WTC11 (cell line): ENCODE data around the gene MYOZ1. TPM values are rescaled to one million over a fixed set of nuclear protein-coding genes. Genes with fewer than 3 reads are reported as not detected.

ENCODE experiments used
- ATAC-seq: fragments of 200-7000 bp; cut with Tn5 transposase; 2 replicates; pipeline ENCODE4 v1.10.0; 2021; ENCODE audit warnings: mild to moderate bottlenecking, moderate library complexity
- CTCF ChIA-PET: fragments of 300-600 bp; sonication (Branson Sonifier 250); formaldehyde crosslinking; loops from one replicate; lab custom pipeline; 2021; ENCODE audit warnings: antibody characterized with exemption; lab: Charles Lee
- POLR2A ChIA-PET: fragments of 350-600 bp; sonication (Branson Sonifier 250); formaldehyde crosslinking; loops from one replicate; lab custom pipeline; 2021; ENCODE audit warnings: antibody characterized with exemption; lab: Charles Lee
- DNase-seq: peaks from one replicate; pipeline ENCODE4 v3.0.0; 2021; ENCODE audit warnings: low spot score
- H3K27ac Mint-ChIP-seq: 2 replicates; pipeline ENCODE4 v1.8.0; 2021; ENCODE audit warnings: mixed read lengths
- H3K27me3 Mint-ChIP-seq: 2 replicates; pipeline ENCODE4 v1.8.0; 2021; ENCODE audit warnings: low read depth, mild to moderate bottlenecking, moderate library complexity, mixed read lengths
- H3K36me3 Mint-ChIP-seq: 2 replicates; pipeline ENCODE4 v1.8.0; 2021; ENCODE audit warnings: mixed read lengths
- H3K4me1 Mint-ChIP-seq: 2 replicates; pipeline ENCODE4 v1.8.0; 2022; ENCODE audit warnings: mixed read lengths
- H3K4me3 Mint-ChIP-seq: 2 replicates; pipeline ENCODE4 v1.8.0; 2021; ENCODE audit warnings: mild to moderate bottlenecking, moderate library complexity, mixed read lengths
- H3K9me3 Mint-ChIP-seq: 2 replicates; pipeline ENCODE4 v1.8.0; 2021; ENCODE audit warnings: mixed read lengths
- CREM ChIP-seq: sonication (generic); formaldehyde crosslinking; IDR thresholded peaks from 2 replicates; pipeline ENCODE4 v1.8.1; 2022; ENCODE audit warnings: mild to moderate bottlenecking, missing genetic modification reagents, moderate library complexity
- CTCF ChIP-seq: fragments of 200-600 bp; IDR thresholded peaks from 2 replicates; pipeline ENCODE4 v1.8.0; 2022; ENCODE audit warnings: antibody characterized with exemption
- E2F1 ChIP-seq: sonication (generic); formaldehyde crosslinking; IDR thresholded peaks from 2 replicates; pipeline ENCODE4 v1.8.0; 2022; ENCODE audit warnings: mild to moderate bottlenecking, missing genetic modification reagents
- E2F5 ChIP-seq: sonication (generic); formaldehyde crosslinking; IDR thresholded peaks from 2 replicates; pipeline ENCODE4 v1.8.1; 2022; ENCODE audit warnings: mild to moderate bottlenecking, moderate library complexity, missing genetic modification reagents
- FOXP1 ChIP-seq: sonication (generic); formaldehyde crosslinking; IDR thresholded peaks from 2 replicates; pipeline ENCODE4 v1.8.0; 2022; ENCODE audit warnings: missing genetic modification reagents, mild to moderate bottlenecking, moderate library complexity, borderline replicate concordance
- HMGXB4 ChIP-seq: sonication (generic); formaldehyde crosslinking; IDR thresholded peaks from 2 replicates; pipeline ENCODE4 v1.8.1; 2023; ENCODE audit warnings: mild to moderate bottlenecking, moderate library complexity, missing genetic modification reagents
- IRF1 ChIP-seq: sonication (generic); formaldehyde crosslinking; IDR thresholded peaks from 2 replicates; pipeline ENCODE4 v1.8.0; 2023; ENCODE audit warnings: missing genetic modification reagents
- MAX ChIP-seq: sonication (generic); formaldehyde crosslinking; IDR thresholded peaks from 2 replicates; pipeline ENCODE4 v1.8.0; 2022; ENCODE audit warnings: mild to moderate bottlenecking, missing genetic modification reagents
- MXD4 ChIP-seq: fragments of 250-450 bp; sonication (Bioruptor Pico); IDR thresholded peaks from 2 replicates; pipeline ENCODE4 v1.8.0; 2021; ENCODE audit warnings: mild to moderate bottlenecking, moderate library complexity, borderline replicate concordance
- OVOL2 ChIP-seq: fragments of 250-450 bp; sonication (Bioruptor Pico); IDR thresholded peaks from 2 replicates; pipeline ENCODE4 v1.9.0; 2021; ENCODE audit warnings: mild to moderate bottlenecking, borderline replicate concordance
- SP1 ChIP-seq: sonication (generic); formaldehyde crosslinking; conservative IDR thresholded peaks from 2 replicates; pipeline ENCODE4 v1.8.1; 2022; ENCODE audit warnings: missing genetic modification reagents
- TEAD4 ChIP-seq: sonication (generic); formaldehyde crosslinking; IDR thresholded peaks from 2 replicates; pipeline ENCODE4 v1.8.0; 2022; ENCODE audit warnings: mild to moderate bottlenecking, missing genetic modification reagents
- USF1 ChIP-seq: sonication (generic); formaldehyde crosslinking; IDR thresholded peaks from 2 replicates; pipeline ENCODE4 v1.8.0; 2022; ENCODE audit warnings: mild to moderate bottlenecking, missing genetic modification reagents
- ZBTB43 ChIP-seq: sonication (generic); formaldehyde crosslinking; IDR thresholded peaks from 2 replicates; pipeline ENCODE4 v1.8.1; 2023; ENCODE audit warnings: mild to moderate bottlenecking, missing genetic modification reagents
- ZNF232 ChIP-seq: sonication (generic); formaldehyde crosslinking; IDR thresholded peaks from 2 replicates; pipeline ENCODE4 v1.8.0; 2022; ENCODE audit warnings: mild to moderate bottlenecking, missing genetic modification reagents
- ZNF263 ChIP-seq: sonication (generic); formaldehyde crosslinking; IDR thresholded peaks from 2 replicates; pipeline ENCODE4 v1.8.1; 2022; ENCODE audit warnings: low read depth, mild to moderate bottlenecking, moderate library complexity, missing genetic modification reagents
- ZNF317 ChIP-seq: sonication (generic); formaldehyde crosslinking; IDR thresholded peaks from 2 replicates; pipeline ENCODE4 v1.8.1; 2023; ENCODE audit warnings: low read depth, mild to moderate bottlenecking, moderate library complexity, missing genetic modification reagents, borderline replicate concordance
- ZNF396 ChIP-seq: fragments of 250-450 bp; sonication (Bioruptor Pico); IDR thresholded peaks from 2 replicates; pipeline ENCODE4 v1.8.0; 2021; ENCODE audit warnings: mild to moderate bottlenecking, moderate library complexity, borderline replicate concordance
- total RNA-seq: library from RNA; stranded (reverse); gene quantifications from 3 replicates; pipeline ENCODE4 v1.2.3, GENCODE V29; 2021
- TF ChIP-seq, protein P1 (sequence below): sonication (generic); formaldehyde crosslinking; IDR thresholded peaks from 2 replicates; pipeline ENCODE4 v1.8.1; 2023; ENCODE audit warnings: mild to moderate bottlenecking, missing genetic modification reagents, moderate library complexity

Gene MYOZ1
- total RNA-seq, 1 experiment from 2014 or later, result 3.0 TPM

- peak overlapping the region; percentile 77 for H3K4me3 Mint-ChIP-seq
- peaks cover 20% of the 10 kb centered on the region for H3K4me1 Mint-ChIP-seq
- no peaks in the 10 kb centered on the region; the same call in 1 of the 2 replicates for H3K27me3 Mint-ChIP-seq
- DNase-seq (peak; percentile 42), ATAC-seq (peak; percentile 7)
- 0 out of 2 replicates have a peak, but pooled peaks have one; percentile 37 for TF ChIP-seq HMGXB4 (CRISPR knock-in tag)
- TF ChIP-seq ZNF263 (CRISPR knock-in tag), result peak; percentile 95
- TF ChIP-seq FOXP1 (CRISPR knock-in tag), result no peak
- no peak for TF ChIP-seq ZNF317 (CRISPR knock-in tag)
- TF ChIP-seq MXD4 (CRISPR knock-in tag), result no peak
- TF ChIP-seq CTCF, result no peak
- no peak for TF ChIP-seq ZNF396 (CRISPR knock-in tag)
- no peak for TF ChIP-seq TEAD4 (CRISPR knock-in tag)
- TF ChIP-seq SP1 (CRISPR knock-in tag), result no peak
- TF ChIP-seq CREM (CRISPR knock-in tag), result 0 out of 2 replicates have a peak, but pooled peaks have one; percentile 31
- ChIA-PET POLR2A (interaction anchor here (1.1 to 1.6 kb wide), 2 partner anchors 81 to 124 kb away, joined by 3 read pairs; a partner anchor contains a TSS), CTCF (interaction anchor here (0.7 to 6.9 kb wide), 4 partner anchors 13 to 1437 kb away, joined by 3 to 77 read pairs (median 4); partner anchors contain the start of gene USP54)
- no peak overlapping the region for H3K27ac Mint-ChIP-seq
- no peaks in the 10 kb centered on the region for H3K9me3 Mint-ChIP-seq
- no peaks in the 10 kb centered on the region for H3K36me3 Mint-ChIP-seq
Measured at GRCh38 chr10:73647875-73648651, 6.8 kb upstream of the MYOZ1 start.

GRCh38 chr10:73647211-73647874, 6.1 kb upstream of the MYOZ1 start:
- Mint-ChIP-seq H3K9me3 (no peaks in the 10 kb centered on the region), H3K27me3 (no peaks in the 10 kb centered on the region; the same call in 1 of the 2 replicates), H3K4me3 (peak overlapping the region; percentile 77), H3K27ac (peak overlapping the region; percentile 79), H3K4me1 (peaks cover 20% of the 10 kb centered on the region), H3K36me3 (no peaks in the 10 kb centered on the region)
- ChIA-PET CTCF (interaction anchor here (0.5 to 6.9 kb wide), 4 partner anchors 13 to 1438 kb away, joined by 4 to 77 read pairs (median 4); no protein-coding TSS in a partner anchor), POLR2A (interaction anchor here (1.1 to 1.6 kb wide), 2 partner anchors 82 to 124 kb away, joined by 3 read pairs; a partner anchor contains a TSS)
- ATAC-seq (peak; percentile 87), DNase-seq (peak; percentile 78)
- TF ChIP-seq ZBTB43 (CRISPR knock-in tag) (no peak), E2F5 (no peak), E2F1 (no peak), SP1 (CRISPR knock-in tag) (peak; percentile 74), CTCF (no peak), IRF1 (CRISPR knock-in tag) (no peak), USF1 (CRISPR knock-in tag) (peak; percentile 97), ZNF232 (CRISPR knock-in tag) (no peak), MAX (CRISPR knock-in tag) (peak; percentile 65; the same call in 1 of the 2 replicates), OVOL2 (no peak)
- TF ChIP-seq, protein P1, sequence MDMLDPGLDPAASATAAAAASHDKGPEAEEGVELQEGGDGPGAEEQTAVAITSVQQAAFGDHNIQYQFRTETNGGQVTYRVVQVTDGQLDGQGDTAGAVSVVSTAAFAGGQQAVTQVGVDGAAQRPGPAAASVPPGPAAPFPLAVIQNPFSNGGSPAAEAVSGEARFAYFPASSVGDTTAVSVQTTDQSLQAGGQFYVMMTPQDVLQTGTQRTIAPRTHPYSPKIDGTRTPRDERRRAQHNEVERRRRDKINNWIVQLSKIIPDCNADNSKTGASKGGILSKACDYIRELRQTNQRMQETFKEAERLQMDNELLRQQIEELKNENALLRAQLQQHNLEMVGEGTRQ, result peak; percentile 97
